Right lobe of liver (tissue), 4 donors: ENCODE measurements around the gene PMEPA1.

Experiments
- CTCF ChIP-seq, 4 donors: fragments of 200-600 bp in 3 of 4; fragments of 450-650 bp in 1 of 4; IDR thresholded peaks; one replicate each; pipeline versions ENCODE4 v1.5.1 to v1.8.0; 2016 to 2022; ENCODE audit warnings: antibody characterized with exemption in 4 of 4, mild to moderate bottlenecking in 2 of 4
- POLR2A ChIP-seq: fragments of 450-650 bp; IDR thresholded peaks from one replicate; pipeline ENCODE4 v1.6.1; 2017; ENCODE audit warnings: antibody characterized with exemption, mild to moderate bottlenecking
- donor health status: DM: no; HTN: no; CAD: no.
- donor health status: DM: no; HTN: no; CAD: no.
- donor health status: DM: no; HTN: yes; CAD: no.

- no peak for TF ChIP-seq CTCF (IDR thresholded peaks at IDR 0.05)
- no peak for TF ChIP-seq POLR2A
These were observed 12.3 kb downstream of the PMEPA1 start for GRCh38 chr20:57697543-57697942.
